ENCODE data around the gene NUP214.
"Not testable (repeated sequence)": the region's sequence is repeated elsewhere in the genome, so short reads cannot be mapped to it uniquely, and the experiment has no call there.

The NUP214 gene

GRCh38 chr9:131258186-131258585 is 132.8 kb downstream of the NUP214 start:
- no peak for TF ChIP-seq CTCF (IDR thresholded peaks at IDR 0.05; ENCODE audit: insufficient read depth, low read depth, low read length, missing control alignments)
- H3K4me3 ChIP-seq (ENCODE audit: low read depth, low read length): no peak overlapping the region
- no peak for DNase-seq (ENCODE audit: low read depth)

- TF ChIP-seq CTCF (IDR thresholded peaks at IDR 0.05; ENCODE audit: insufficient read depth, low read depth, low read length, missing control alignments): no peak
- no peak overlapping the region for H3K4me3 ChIP-seq (ENCODE audit: low read depth, low read length)
- no peak for DNase-seq (ENCODE audit: low read depth)
Measured at GRCh38 chr9:131258698-131259431, 133.5 kb downstream of the NUP214 start.

GRCh38 chr9:131259432-131259898 is 134.1 kb downstream of the NUP214 start:
- no peak for TF ChIP-seq CTCF (IDR thresholded peaks at IDR 0.05; ENCODE audit: insufficient read depth, low read depth, low read length, missing control alignments)
- DNase-seq (ENCODE audit: low read depth): no peak
- no peak overlapping the region for H3K4me3 ChIP-seq (ENCODE audit: low read depth, low read length)

GRCh38 chr9:131259916-131260597 is 134.7 kb downstream of the NUP214 start:
- H3K4me3 ChIP-seq (ENCODE audit: low read depth, low read length): no peak overlapping the region
- no peak for TF ChIP-seq CTCF (IDR thresholded peaks at IDR 0.05; ENCODE audit: insufficient read depth, low read depth, low read length, missing control alignments)
- DNase-seq (ENCODE audit: low read depth): no peak

GRCh38 chr9:131260751-131261452 is 135.5 kb downstream of the NUP214 start:
- H3K4me3 ChIP-seq (ENCODE audit: low read depth, low read length): no peak overlapping the region
- no peak for TF ChIP-seq CTCF (IDR thresholded peaks at IDR 0.05; ENCODE audit: insufficient read depth, low read depth, low read length, missing control alignments)
- DNase-seq (ENCODE audit: low read depth): no peak

- H3K4me3 ChIP-seq (ENCODE audit: low read depth, low read length): peak overlapping the region; percentile 9; the same call in 1 of the 2 replicates
- DNase-seq (ENCODE audit: low read depth): peak; percentile 86
- TF ChIP-seq CTCF (IDR thresholded peaks at IDR 0.05; ENCODE audit: insufficient read depth, low read depth, low read length, missing control alignments): no peak
Measured at GRCh38 chr9:131262327-131263032, 137.1 kb downstream of the NUP214 start.

GRCh38 chr9:131263033-131263343 is 137.6 kb downstream of the NUP214 start:
- H3K4me3 ChIP-seq (ENCODE audit: low read depth, low read length); DNase-seq (ENCODE audit: low read depth): not testable (repeated sequence)

All from GM12865 (cell line).